HepG2 (cell line): ENCODE results near the gene TK1. TPM values are rescaled to one million over a fixed set of nuclear protein-coding genes. Genes with fewer than 3 reads are reported as not detected.

ENCODE experiments used
- BRD4 ChIP-seq: sonication (generic); formaldehyde crosslinking; IDR thresholded peaks from 2 replicates; pipeline ENCODE4 v1.4.0; 2020; ENCODE audit warnings: missing genetic modification reagents
- CEBPG ChIP-seq: IDR thresholded peaks from 2 replicates; pipeline ENCODE4 v1.6.1; 2016
- ETV5 ChIP-seq: IDR thresholded peaks from 2 replicates; pipeline ENCODE4 v1.6.1; 2018; ENCODE audit warnings: missing biosample characterization, missing genetic modification reagents, inconsistent platforms, borderline replicate concordance
- JUN ChIP-seq: sonication (generic); formaldehyde crosslinking; IDR thresholded peaks from 2 replicates; pipeline ENCODE4 v1.4.0; 2020; ENCODE audit warnings: mild to moderate bottlenecking, missing genetic modification reagents
- MAFF ChIP-seq: IDR thresholded peaks from 2 replicates; pipeline ENCODE4 v1.6.1; 2011; ENCODE audit warnings: low read depth, low read length, improper control_type of control experiment
- POLR2AphosphoS5 ChIP-seq: IDR thresholded peaks from 2 replicates; pipeline ENCODE4 v1.6.1; 2012; ENCODE audit warnings: low read depth, low read length
- SOX13 ChIP-seq, 3 experiments: fragments of 450-650 bp in 1 of 3; sonication (generic) in 1 of 3; formaldehyde crosslinking in 1 of 3; IDR thresholded peaks in 2 of 3; conservative IDR thresholded peaks in 1 of 3; 2 replicates each; pipeline versions ENCODE4 v1.5.0 to v1.6.1; 2016 to 2020; ENCODE audit warnings: antibody characterized with exemption in 1 of 3, mild to moderate bottlenecking in 1 of 3, missing compliant biosample characterization in 1 of 3, missing genetic modification reagents in 1 of 3, moderate library complexity in 1 of 3
- SP4 ChIP-seq: sonication (generic); formaldehyde crosslinking; IDR thresholded peaks from 2 replicates; pipeline ENCODE4 v1.8.1; 2023; ENCODE audit warnings: mild to moderate bottlenecking, missing genetic modification reagents
- ZMYM3 ChIP-seq: sonication (generic); formaldehyde crosslinking; IDR thresholded peaks from 2 replicates; pipeline ENCODE4 v1.5.1; 2020; ENCODE audit warnings: mild to moderate bottlenecking, missing genetic modification reagents
- ZNF224 ChIP-seq: sonication (generic); formaldehyde crosslinking; IDR thresholded peaks from 2 replicates; pipeline ENCODE4 v1.5.0; 2020; ENCODE audit warnings: mild to moderate bottlenecking, missing genetic modification reagents
- ZNF318 ChIP-seq: sonication (generic); formaldehyde crosslinking; IDR thresholded peaks from 2 replicates; pipeline ENCODE4 v1.4.0; 2020; ENCODE audit warnings: mild to moderate bottlenecking, missing genetic modification reagents
- ZNF414 ChIP-seq: sonication (generic); formaldehyde crosslinking; IDR thresholded peaks from 2 replicates; pipeline ENCODE4 v1.5.0; 2020; ENCODE audit warnings: missing genetic modification reagents
- ZNF790 ChIP-seq: sonication (generic); formaldehyde crosslinking; IDR thresholded peaks from 2 replicates; pipeline ENCODE4 v1.8.0; 2022; ENCODE audit warnings: missing genetic modification reagents, mild to moderate bottlenecking, borderline replicate concordance
- polyA plus RNA-seq, 8 experiments: library from polyadenylated mRNA; depleted of rRNA in 3 of 8; stranded (reverse) in 7 of 8; unstranded in 1 of 8; fragments of >200 nt; fragmentation: Illumina TruSeq in 4 of 8; extraction: Trizol in 4 of 8; gene quantifications; 2 replicates each; pipeline versions ENCODE4 v1.2.1 to v1.2.3, GENCODE V29; 2011 to 2016; ENCODE audit warnings: low read depth in 4 of 8, missing spikeins in 1 of 8, mixed read lengths in 1 of 8; ENCODE audit not compliant: insufficient read depth in 1 of 8
- total RNA-seq, 5 experiments: library from RNA; depleted of rRNA; stranded (reverse); fragments of >200 nt; fragmentation: Illumina TruSeq; extraction: Trizol; gene quantifications; 2 replicates each; pipeline ENCODE4 v1.2.3, GENCODE V29; 2016; ENCODE audit warnings: low read depth in 1 of 5
- TF ChIP-seq, protein P1 (sequence below), 2 experiments: sonication (generic) in 1 of 2; formaldehyde crosslinking in 1 of 2; IDR thresholded peaks; 2 replicates each; pipeline versions ENCODE4 v1.4.0 to v1.6.1; 2018 to 2020; ENCODE audit warnings: missing genetic modification reagents in 2 of 2, borderline replicate concordance in 1 of 2, low read depth in 1 of 2, mild to moderate bottlenecking in 1 of 2, missing biosample characterization in 1 of 2
- TF ChIP-seq, protein P2 (sequence below): sonication (generic); formaldehyde crosslinking; IDR thresholded peaks from 2 replicates; pipeline ENCODE4; 2020; ENCODE audit warnings: missing genetic modification reagents, mild to moderate bottlenecking, borderline replicate concordance

Gene TK1
- total and polyA plus RNA-seq, 2 of the 13 experiments (the other 11 are each of a cell fraction or from before 2014, with no cell fraction given), result 45.0 to 96.0 TPM

DNA sequence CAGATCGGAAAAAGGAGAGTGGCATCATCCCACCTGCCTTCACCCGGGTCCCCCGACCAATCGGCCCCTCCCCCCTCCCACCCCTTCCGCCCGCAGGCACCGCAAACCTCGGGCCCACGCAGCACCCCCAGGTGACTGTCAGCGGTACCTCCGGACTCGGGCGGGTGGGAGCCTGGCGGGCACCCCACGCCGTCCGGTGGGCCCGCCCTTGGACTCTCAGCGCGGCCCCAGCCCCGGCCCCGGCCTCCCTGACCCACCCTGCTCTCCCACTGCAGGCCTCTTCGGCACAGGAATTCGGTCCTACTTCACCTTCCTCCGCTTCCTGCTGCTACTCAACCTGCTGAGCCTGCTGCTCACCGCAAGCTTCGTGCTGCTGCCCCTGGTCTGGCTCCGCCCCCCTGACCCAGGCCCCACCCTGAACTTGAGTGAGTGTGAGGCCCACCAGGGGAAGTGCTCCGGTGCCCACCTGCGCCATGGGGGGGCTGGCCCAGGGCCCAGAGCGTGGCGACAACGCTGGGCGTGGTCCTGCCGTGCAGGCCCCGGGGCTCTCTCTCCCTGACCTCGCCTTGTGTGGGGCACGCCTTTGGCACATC lies 54.7 kb downstream of the TK1 start (continued):
- TF ChIP-seq, protein P1, sequence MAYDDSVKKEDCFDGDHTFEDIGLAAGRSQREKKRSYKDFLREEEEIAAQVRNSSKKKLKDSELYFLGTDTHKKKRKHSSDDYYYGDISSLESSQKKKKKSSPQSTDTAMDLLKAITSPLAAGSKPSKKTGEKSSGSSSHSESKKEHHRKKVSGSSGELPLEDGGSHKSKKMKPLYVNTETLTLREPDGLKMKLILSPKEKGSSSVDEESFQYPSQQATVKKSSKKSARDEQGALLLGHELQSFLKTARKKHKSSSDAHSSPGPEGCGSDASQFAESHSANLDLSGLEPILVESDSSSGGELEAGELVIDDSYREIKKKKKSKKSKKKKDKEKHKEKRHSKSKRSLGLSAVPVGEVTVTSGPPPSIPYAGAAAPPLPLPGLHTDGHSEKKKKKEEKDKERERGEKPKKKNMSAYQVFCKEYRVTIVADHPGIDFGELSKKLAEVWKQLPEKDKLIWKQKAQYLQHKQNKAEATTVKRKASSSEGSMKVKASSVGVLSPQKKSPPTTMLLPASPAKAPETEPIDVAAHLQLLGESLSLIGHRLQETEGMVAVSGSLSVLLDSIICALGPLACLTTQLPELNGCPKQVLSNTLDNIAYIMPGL (CRISPR knock-in tag; IDR thresholded peaks at IDR 0.05; ENCODE audit: borderline replicate concordance in 1 of 2, low read depth in 1 of 2), result no peak
- TF ChIP-seq POLR2AphosphoS5 (peak; percentile 42; the same call in 1 of the 2 replicates), ZNF318 (CRISPR knock-in tag) (no peak), CEBPG (CRISPR knock-in tag) (no peak), ZNF224 (no peak), ZMYM3 (CRISPR knock-in tag) (no peak), ETV5 (CRISPR knock-in tag) (0 out of 2 replicates have a peak, but pooled peaks have one; percentile 30), ZNF414 (CRISPR knock-in tag) (no peak), BRD4 (CRISPR knock-in tag) (no peak), ZNF790 (0 out of 2 replicates have a peak, but pooled peaks have one; percentile 3), MAFF (no peak), SOX13 (IDR thresholded peaks at IDR 0.05) (no peak), SOX13 (CRISPR knock-in tag; conservative IDR thresholded peaks at IDR 0.05 in 1 of 2, IDR thresholded peaks at IDR 0.05 in 1 of 2) (no peak), JUN (no peak), SP4 (CRISPR knock-in tag) (peak; percentile 68; the same call in 1 of the 2 replicates)
- TF ChIP-seq, protein P2, sequence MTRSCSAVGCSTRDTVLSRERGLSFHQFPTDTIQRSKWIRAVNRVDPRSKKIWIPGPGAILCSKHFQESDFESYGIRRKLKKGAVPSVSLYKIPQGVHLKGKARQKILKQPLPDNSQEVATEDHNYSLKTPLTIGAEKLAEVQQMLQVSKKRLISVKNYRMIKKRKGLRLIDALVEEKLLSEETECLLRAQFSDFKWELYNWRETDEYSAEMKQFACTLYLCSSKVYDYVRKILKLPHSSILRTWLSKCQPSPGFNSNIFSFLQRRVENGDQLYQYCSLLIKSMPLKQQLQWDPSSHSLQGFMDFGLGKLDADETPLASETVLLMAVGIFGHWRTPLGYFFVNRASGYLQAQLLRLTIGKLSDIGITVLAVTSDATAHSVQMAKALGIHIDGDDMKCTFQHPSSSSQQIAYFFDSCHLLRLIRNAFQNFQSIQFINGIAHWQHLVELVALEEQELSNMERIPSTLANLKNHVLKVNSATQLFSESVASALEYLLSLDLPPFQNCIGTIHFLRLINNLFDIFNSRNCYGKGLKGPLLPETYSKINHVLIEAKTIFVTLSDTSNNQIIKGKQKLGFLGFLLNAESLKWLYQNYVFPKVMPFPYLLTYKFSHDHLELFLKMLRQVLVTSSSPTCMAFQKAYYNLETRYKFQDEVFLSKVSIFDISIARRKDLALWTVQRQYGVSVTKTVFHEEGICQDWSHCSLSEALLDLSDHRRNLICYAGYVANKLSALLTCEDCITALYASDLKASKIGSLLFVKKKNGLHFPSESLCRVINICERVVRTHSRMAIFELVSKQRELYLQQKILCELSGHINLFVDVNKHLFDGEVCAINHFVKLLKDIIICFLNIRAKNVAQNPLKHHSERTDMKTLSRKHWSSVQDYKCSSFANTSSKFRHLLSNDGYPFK (CRISPR knock-in tag), result 0 out of 2 replicates have a peak, but pooled peaks have one; percentile 48
